Measurements from ENCODE around the gene MEFV.
"Not testable (repeated sequence)": the region's sequence is repeated elsewhere in the genome, so short reads cannot be mapped to it uniquely, and the experiment has no call there.

Gene MEFV, protein sequence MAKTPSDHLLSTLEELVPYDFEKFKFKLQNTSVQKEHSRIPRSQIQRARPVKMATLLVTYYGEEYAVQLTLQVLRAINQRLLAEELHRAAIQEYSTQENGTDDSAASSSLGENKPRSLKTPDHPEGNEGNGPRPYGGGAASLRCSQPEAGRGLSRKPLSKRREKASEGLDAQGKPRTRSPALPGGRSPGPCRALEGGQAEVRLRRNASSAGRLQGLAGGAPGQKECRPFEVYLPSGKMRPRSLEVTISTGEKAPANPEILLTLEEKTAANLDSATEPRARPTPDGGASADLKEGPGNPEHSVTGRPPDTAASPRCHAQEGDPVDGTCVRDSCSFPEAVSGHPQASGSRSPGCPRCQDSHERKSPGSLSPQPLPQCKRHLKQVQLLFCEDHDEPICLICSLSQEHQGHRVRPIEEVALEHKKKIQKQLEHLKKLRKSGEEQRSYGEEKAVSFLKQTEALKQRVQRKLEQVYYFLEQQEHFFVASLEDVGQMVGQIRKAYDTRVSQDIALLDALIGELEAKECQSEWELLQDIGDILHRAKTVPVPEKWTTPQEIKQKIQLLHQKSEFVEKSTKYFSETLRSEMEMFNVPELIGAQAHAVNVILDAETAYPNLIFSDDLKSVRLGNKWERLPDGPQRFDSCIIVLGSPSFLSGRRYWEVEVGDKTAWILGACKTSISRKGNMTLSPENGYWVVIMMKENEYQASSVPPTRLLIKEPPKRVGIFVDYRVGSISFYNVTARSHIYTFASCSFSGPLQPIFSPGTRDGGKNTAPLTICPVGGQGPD

DNA sequence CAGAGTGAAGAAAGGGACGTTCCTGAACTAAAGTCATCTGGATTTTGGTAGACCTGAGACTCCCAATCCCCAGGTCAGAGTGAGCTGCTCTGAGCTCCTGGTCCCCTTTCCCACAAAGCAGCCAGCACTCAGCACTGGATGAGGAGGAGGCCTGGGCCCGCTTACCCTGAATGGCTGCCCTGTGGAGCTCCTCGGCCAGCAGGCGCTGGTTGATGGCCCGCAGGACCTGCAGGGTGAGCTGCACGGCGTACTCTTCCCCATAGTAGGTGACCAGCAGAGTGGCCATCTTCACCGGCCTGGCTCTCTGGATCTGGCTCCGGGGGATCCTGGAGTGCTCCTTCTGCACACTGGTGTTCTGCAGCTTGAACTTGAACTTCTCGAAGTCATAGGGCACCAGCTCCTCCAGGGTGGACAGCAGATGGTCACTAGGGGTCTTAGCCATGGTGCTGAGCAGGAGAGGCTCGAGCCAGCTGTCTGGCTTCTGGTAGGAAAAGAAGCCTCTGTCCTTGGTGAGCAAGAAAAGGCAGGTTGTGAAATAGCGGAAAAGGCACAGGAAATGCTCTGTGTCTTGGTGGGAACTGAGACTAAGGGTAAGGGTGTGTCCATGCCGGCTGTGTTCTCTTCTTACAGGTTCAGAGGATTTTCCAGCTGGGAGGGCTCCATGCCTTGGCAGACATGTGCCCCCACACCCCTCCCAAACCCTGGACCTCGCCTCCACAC, at the start of gene MEFV:
Gene MEFV (minus strand): TSS at position 488 of the 720 bp plus-strand sequence. CDS start 46 bp downstream, at position 442.
- DNase-seq = no peak

DNA sequence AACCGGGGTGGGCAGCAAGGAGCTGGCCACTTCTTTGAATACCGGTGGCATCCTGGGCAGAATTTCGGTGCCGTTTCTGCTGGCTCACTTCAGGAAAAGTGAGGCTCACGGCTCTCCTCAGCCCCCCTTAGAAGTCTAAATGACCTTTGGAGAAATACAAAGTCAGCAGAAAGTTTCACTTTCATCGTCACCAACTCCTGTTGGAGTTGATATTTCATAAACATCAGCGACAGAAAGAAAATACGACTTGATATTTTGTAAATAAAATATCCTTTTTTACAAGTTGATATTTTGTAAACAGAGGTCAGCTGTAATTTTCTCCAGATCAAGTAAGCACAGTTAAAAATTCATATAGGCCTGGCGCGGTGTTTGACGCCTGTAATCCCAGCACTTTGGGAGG, 49.6 kb upstream of the MEFV start:
- DNase-seq = no peak

DNA sequence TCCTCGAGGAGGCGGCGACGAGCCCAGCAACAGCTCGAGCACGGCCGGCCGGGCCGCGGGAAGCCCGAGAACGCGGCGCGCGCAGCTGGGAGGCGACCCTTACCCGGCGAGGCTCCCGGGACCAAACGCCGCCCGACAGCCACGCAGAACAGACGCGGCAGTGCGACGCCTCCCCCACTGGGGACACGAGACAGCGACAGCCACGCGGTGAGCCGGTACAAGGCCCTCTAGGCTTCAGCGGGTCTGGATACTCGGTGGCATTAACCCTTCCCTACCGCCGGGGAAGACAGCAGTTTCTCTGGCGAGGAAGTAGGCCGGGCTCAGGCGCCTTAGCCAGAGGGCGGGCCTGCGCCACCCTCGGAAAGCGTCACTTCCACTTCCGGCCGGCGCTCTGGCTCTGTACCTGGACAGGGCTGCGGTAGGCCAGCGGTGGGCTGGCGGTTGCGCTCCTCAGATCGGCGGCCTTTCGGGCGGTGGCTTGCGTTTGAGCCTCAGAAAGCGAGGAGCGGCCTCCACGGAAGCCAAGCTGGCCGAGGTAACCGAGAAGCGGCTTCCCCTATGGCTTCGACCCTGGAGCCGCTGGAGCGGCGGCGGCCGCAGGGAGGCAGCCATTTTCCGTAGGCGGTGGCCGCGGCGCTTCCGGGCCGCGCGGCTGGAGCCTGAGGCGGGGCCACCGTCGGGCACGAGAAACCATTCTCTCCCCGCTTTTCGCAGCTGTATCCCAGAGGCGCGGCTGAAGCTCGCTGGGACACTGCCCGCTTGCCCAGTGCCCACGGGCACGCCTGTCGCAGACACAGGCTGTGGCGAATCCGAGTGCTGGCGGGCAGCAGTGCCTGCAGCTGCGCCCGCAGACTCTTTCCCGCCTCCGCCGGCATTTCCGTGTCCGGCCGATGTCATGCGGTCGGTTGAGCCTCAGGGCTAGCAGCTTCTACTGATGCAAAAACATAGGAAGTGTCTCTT, 49.0 kb upstream of the MEFV start, which contains the start of the genes TIGD7 and ZNF75A:
Gene TIGD7 (minus strand): TSS at position 322 of the 960 bp plus-strand sequence. CDS start 4,816 bp downstream, outside the sequence.
Gene ZNF75A (plus strand): TSS at position 389 of the 960 bp plus-strand sequence. CDS start 2,932 bp downstream, outside the sequence.
- peak; percentile 20 for DNase-seq

DNA sequence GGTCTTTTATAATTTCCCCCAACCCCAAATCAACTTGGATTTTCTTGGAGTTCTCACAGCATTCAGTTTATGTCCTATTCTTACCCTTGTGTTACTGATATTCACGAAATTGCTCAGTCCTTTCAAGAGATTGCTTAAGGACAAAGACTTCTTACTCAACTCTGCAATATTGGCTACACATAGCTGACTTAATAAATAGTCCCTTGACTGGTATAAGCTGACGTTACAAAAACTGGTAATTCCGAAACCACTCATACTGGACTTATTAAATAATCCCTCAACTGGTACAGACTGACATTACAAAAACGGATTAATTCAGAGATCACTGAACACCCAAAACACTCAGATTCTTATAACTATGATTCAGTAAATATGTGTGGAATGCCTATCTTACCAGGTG, 47.9 kb upstream of the MEFV start:
- no peak for DNase-seq

DNA sequence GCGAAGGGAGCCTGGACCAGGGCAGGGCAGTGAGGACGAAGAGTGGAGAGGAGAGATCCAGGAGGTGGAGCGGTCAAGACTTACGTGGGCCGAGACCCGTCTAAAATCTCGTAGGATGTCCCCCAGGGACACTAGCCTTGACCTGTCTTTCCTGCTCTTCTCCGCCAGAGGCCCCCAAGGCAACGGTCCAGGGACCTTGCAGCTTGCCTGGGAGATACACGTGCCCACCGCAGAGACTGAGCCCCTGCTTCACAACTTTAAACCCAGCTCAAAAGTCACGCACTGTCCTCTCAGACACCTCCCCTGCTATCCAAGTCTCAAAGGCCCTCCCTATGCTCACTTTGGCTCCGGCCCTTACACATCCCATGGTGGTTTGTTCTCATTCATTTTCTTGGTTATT, 39.4 kb upstream of the MEFV start:
- no peak for DNase-seq

DNA sequence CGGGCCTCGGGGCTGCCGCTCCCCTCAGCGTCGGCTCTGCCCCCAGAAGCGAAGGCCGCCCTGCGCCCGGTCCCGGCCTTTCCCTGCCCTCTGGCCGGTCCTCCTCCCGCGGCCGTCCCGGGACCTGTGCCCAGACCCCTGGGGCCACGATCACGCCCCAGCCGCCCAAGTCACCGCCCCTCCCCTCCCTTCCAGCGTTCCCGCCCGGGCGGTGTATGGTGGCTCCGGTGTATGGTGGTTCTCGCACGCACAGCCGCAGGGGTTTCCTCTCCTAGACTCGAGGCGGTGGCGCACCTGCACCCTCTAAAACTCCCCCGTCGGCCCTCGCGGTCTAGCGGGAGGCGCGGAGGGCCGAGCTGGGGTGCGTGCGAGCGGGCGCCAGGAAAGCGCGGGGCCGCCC, 38.8 kb upstream of the MEFV start:
- no peak for DNase-seq

DNA sequence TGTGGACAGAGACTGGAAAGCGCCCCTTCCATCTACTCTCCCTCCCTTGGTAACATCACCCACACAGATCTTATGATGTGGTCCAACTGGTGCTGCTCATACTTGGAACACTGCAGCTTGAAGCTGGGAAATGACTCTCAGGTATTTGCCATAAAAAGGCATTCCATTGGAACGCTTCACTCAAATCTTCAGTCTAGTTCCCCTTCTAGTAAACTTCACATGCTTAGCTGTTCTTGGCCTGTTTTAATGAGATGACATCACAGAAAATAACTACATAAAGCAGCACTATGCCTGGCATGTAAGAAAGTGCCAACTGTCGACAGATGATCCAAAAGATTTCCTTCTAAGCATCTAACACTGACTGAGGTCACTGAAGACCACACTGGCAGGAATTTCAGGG, 36.2 kb upstream of the MEFV start:
- no peak for DNase-seq

DNA sequence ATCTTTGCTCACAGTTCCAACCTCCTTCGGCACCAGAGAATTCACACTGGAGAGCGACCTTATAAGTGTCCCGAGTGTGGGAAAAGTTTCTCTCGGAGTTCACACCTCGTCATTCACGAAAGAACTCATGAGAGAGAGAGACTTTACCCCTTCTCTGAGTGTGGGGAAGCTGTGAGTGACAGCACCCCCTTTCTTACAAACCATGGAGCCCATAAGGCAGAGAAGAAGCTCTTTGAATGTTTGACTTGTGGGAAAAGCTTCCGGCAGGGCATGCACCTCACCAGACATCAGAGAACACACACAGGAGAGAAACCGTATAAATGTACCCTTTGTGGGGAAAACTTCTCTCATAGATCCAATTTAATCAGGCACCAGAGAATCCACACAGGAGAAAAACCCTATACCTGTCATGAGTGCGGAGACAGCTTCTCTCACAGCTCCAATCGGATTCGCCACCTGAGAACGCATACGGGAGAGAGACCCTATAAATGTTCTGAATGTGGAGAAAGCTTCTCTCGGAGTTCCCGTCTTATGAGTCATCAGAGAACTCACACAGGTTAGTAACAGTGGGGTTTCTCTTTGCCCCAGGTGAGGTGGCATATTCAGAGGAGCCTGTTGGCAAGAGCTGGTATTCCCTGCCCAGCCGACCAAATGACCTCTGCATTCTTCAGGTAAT, 33.7 kb upstream of the MEFV start:
- no peak for DNase-seq

DNA sequence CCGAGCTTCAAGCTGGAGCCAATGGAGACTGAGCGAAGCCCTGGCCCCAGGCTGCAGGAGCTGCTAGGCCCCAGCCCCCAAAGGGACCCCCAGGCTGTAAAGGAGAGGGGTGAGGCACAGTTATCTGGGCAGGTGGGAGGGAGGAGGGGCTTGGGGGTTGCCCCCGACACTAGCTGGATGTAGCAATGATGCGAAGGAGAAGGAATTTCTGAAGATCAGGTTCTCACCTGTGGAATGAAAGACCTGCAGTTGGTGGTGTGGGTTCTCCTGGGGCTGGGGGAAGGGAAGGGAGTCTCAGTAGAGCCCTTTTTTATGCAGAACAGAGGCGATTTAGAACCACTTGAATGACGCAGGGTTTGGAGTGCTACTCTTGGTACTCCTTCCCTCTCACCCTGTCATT, 28.7 kb upstream of the MEFV start:
- DNase-seq = no peak

DNA sequence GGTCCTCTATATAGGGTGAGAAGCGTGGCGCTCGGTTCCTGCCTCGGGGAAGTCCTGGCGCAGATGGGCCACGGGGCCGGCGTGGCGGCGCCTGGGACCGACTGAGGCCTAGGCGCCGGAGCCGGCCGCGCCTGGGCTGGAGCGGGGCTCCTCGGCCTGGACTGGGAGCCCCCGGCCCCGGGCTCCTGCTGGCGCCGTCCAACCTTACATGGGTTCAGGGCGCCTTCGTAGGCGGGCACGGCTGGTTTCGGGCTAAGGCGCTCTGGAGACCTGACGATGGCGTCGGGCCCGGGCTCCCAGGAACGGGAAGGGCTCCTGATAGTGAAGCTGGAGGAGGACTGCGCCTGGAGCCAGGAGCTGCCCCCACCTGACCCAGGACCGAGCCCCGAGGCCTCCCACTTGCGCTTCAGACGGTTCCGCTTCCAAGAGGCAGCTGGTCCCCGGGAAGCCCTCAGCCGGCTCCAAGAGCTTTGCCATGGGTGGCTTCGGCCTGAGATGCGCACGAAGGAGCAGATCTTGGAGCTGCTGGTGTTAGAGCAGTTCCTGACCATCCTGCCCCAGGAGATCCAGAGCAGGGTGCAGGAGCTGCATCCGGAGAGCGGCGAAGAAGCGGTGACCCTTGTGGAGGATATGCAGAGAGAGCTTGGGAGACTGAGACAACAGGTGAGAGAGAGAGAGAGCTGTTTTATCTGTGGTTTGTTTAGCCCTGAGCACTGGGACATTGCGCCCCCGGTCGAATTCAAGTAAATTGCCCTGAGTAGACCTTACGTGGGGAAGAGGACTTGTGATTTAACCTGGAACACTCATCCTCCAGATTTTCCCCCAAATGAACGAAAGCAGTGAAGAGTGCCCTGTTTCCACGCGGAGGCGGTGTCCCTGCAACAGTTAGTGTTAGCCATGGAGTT, 27.4 kb upstream of the MEFV start:
- DNase-seq = no peak

DNA sequence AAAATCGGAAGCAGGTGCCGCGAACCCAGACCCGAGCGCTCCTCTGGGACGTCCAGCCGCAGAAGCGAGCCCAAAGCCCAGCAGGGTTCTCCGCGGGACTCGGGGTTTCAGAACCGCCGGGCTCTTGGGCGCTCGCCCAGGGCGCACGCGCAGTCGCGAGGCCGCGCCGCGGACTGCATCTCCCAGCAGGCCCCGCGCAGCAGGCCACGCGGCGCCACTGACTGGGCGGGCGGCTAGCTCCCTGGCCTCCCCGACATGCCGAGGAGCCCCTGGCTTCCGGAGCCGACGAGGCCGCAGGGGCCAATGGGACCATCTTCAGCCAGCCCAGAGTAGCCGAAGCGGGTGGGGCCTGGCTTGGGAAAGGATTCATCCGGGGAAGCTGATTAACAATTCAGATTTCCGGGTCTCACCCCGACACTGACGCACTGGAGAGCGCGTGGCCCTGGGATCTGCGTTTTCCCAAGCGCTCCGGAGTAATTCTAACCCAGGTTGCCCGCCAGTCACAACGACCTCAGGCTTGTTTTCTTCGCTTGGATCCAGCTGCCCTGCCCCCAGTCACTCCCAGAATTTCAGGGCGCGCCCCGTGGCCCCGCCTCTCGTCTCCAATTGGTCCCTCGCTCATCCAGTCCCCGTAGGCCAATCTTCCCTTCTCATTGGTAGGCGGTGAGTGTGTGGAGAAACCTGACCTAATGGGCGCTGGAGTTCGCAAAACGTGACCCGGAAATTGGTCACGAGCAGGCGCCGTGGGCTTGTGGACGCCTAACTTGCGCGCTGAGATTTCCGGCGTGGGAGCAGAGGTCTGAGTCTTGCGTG, 26.5 kb upstream of the MEFV start, which contains the start of gene ZNF263:
Gene ZNF263 (plus strand): TSS at position 762 of the 813 bp plus-strand sequence. CDS start 328 bp downstream, outside the sequence.
- peak; percentile 97 for DNase-seq

DNA sequence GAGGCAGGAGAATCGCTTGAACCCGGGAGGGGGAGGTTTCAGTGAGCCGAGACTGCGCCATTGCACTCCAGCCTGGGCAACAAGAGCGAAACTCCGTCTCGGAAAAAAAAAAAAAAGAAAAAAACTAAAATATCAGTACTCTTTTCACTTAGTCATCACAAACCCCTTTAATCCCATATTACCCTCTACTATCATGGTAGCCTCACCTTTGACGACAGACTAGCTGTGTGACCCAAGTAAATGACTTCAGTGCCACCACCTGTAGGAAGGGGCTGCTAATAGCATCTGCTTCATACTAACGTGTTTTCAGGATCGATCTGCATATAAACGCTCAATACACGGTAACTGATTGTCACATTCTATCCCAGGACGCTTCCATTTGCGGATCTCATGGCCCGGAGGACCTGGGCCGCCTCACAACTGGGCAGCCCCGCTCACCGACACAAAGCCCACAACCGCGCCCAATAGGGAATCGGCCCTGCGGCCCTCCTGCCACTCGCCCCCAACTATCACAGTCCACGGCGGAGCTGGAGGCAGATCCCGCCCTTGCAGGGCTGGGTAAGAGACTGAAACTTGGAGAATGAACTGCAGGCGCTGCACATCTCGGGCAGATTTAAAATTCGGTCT, 25.8 kb upstream of the MEFV start:
- peak; percentile 27 for DNase-seq

DNA sequence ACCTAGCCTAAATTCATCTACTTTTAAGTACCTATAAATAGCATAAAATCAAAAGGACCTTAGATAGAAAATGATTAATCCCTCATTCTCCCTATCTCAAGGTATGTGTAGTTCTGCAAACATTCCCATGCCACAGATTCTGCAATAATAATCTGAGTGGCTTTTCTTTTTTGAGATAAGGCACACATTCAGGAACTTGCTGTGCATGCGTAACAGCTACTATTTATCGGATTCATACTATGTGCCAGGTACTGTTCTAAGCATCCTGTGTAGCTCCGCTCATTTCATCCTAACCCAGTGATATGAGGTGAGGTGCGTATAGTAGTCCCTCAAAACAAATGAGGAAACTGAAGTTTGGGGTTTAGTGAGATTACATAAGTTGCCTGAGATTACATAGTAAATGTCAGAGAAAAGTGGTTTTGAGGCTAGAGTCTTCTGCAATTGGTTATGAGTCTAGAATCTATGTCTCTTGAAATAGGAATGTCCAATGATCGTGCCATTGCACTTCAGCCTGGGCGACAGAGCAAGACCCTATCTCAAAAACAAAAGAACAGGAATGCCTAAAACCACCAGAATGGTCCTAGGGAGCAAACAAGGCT, 24.9 kb upstream of the MEFV start:
- no peak for DNase-seq

DNA sequence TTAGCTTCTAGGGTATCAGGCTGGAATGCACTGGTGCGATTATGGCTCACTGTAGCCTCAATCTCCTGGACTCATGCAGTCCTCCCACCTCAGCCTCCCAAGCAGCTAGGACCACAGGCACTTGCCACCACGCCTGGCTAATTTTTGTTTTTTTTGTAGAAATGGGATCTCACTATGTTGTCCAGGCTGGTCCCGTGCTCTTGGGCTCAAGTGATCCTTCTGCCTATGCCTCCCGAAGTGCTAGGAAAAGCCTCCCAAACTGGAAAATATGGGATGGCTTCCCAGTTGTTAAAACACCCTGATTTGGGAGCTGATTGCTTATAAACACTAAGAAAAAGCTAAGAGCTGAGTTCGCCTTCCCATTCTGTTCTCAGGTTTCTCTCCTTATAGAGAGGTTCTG, 20.2 kb upstream of the MEFV start:
- no peak for DNase-seq

DNA sequence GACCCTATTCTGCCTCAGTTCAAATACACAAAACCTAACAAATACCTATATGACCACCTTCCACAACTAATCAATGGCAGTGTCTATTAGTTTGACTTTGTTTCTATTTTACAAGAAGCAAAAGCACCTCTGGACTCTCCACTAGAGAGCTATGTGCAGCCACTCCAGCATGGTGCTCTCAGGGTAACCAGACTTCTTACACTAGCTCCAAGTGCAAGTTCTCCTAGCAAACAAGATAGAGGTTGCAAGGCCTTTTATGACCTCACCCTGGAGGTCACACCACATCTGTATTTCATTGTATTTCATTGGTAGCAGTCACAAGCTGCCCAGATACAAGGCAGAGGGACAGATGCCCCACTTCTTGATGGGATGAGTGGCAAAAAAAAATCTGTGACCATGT, 18.5 kb upstream of the MEFV start:
- DNase-seq = no peak

DNA sequence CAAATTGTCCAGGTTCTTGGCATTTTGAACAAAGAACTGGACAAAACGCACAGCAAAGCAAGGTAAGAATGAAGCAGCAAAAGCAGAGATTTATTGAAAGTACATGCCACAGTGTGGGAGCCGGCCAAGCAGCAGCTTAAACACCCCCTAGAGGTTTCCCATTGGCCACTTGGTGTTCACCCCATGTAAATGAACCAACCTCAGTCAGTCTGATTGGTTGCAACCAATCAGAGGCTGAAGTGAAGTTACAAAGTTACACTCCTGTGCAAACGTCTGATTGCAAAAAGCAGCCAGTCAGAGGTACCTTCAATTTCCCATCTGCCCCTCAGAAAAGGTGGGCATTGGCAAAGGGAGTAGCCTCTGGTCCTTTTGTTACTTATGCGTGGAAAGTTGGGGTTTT, 18.1 kb upstream of the MEFV start:
- no peak for DNase-seq

DNA sequence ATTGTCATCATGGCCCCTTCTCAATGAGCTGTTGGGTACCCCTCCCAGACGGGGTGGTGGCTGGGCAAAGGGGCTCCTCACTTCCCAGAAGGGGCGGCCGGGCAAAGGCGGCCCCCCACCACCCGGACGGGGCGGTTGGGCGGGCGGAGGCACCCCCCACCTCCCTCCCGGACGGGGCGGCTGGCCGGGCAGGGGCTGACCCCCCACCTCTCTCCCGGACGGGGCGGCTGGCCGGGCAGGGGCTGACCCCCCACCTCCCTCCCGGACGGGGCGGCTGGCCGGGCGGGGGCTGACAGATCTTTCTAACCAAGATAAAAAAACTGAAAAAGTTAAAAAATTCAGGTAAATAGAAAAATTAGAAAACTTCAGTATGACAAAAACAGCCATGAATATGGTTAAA, 14.8 kb upstream of the MEFV start:
- DNase-seq = not testable (repeated sequence)

DNA sequence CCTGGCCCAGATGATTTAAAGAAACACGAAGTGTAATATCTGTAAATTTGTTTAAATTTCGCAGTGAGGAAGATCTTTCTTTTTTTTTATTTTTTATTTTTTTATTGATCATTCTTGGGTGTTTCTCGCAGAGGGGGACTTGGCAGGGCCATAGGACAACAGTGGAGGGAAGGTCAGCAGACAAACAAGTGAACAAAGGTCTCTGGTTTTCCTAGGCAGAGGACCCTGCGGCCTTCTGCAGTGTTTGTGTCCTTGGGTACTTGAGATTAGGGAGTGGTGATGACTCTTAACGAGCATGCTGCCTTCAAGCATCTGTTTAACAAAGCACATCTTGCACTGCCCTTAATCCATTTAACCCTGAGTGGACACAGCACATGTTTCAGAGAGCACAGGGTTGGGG, 14.3 kb upstream of the MEFV start:
- DNase-seq = not testable (repeated sequence)

Data from SHP77 treated with DMSO at 0.1 percent for 48 hours (cell line).